ENCODE measurements around the gene TRPM3. TPM values are rescaled to one million over a fixed set of nuclear protein-coding genes. Genes with fewer than 3 reads are reported as not detected.

Gene TRPM3
- total RNA-seq, 4 donors from 2014 or later = 0.27 to 1.2 (median 0.47) TPM; not detected in 1

GRCh38 chr9:70601000-70601951 is 520.1 kb downstream of the TRPM3 start:
- no peaks in the 10 kb centered on the region for H3K36me3 ChIP-seq
- peak overlapping the region in 1 of 2 donors; percentile 29 for H3K4me3 ChIP-seq
- TF ChIP-seq, protein P1, sequence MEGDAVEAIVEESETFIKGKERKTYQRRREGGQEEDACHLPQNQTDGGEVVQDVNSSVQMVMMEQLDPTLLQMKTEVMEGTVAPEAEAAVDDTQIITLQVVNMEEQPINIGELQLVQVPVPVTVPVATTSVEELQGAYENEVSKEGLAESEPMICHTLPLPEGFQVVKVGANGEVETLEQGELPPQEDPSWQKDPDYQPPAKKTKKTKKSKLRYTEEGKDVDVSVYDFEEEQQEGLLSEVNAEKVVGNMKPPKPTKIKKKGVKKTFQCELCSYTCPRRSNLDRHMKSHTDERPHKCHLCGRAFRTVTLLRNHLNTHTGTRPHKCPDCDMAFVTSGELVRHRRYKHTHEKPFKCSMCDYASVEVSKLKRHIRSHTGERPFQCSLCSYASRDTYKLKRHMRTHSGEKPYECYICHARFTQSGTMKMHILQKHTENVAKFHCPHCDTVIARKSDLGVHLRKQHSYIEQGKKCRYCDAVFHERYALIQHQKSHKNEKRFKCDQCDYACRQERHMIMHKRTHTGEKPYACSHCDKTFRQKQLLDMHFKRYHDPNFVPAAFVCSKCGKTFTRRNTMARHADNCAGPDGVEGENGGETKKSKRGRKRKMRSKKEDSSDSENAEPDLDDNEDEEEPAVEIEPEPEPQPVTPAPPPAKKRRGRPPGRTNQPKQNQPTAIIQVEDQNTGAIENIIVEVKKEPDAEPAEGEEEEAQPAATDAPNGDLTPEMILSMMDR (IDR thresholded peaks at IDR 0.05) = peak in 1 of 4 experiments; percentile 9
- no peak for TF ChIP-seq POLR2A (IDR thresholded peaks at IDR 0.05)
- peak; percentile 85 for TF ChIP-seq EP300 (IDR thresholded peaks at IDR 0.05)
- peak; percentile 97 for TF ChIP-seq POLR2AphosphoS5 (IDR thresholded peaks at IDR 0.05)
- peaks cover 12 to 36% (median 18%) of the 10 kb centered on the region in 3 donors for H3K4me1 ChIP-seq
- peak; percentile 87 for ATAC-seq
- no peaks in the 10 kb centered on the region for H3K27me3 ChIP-seq
- peak overlapping the region; percentile 90 to 93 (median 92) for H3K27ac ChIP-seq
- H3K9me3 ChIP-seq = no peaks in the 10 kb centered on the region
- 10 to 17% methylated on average over 10 to 16 of the region's 31 CpGs for WGBS, 2 donors (ENCODE audit: low coverage in 1 of 2)

- Histone ChIP-seq H3K36me3 (no peaks in the 10 kb centered on the region), H3K27me3 (no peaks in the 10 kb centered on the region), H3K4me3 (no peak overlapping the region), H3K4me1 (peaks cover 12 to 36% (median 18%) of the 10 kb centered on the region in 3 donors), H3K27ac (peak overlapping the region; percentile 90 to 93 (median 92)), H3K9me3 (no peaks in the 10 kb centered on the region)
- ATAC-seq = no peak
- WGBS, 2 donors (ENCODE audit: low coverage in 1 of 2) = 0% methylated on average over 1 of the region's 1 CpG
- TF ChIP-seq POLR2AphosphoS5 (IDR thresholded peaks at IDR 0.05) = peak; percentile 33
- no peak for TF ChIP-seq EP300 (IDR thresholded peaks at IDR 0.05)
- TF ChIP-seq POLR2A (IDR thresholded peaks at IDR 0.05) = no peak
- TF ChIP-seq, protein P1 (IDR thresholded peaks at IDR 0.05) = no peak
Observed at GRCh38 chr9:70600506-70600905, 520.9 kb downstream of the TRPM3 start.

DNA sequence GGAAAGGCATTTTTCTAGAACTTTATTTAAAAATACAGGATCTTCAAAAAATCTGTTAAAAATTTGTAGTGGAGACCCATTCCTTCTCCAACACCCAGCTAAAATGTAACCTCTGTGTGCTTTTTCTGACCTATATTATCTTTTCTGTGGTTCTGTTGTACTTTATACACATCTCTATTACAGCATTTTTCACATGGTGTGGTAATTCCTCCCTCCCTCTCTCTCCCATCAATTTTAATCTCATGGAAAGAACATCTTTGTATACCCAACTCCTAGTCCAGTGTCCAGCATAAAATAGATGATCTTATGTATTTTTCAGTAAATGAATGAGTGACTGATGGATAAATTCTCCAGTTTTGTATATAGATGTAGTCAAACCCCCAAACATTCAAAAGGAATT is 523.5 kb downstream of the TRPM3 start:
- H3K36me3 ChIP-seq = no peaks in the 10 kb centered on the region
- peaks cover 12 to 49% (median 24%) of the 10 kb centered on the region in 3 donors for H3K4me1 ChIP-seq
- no peaks in the 10 kb centered on the region for H3K27me3 ChIP-seq
- no peaks in the 10 kb centered on the region for H3K9me3 ChIP-seq
- peak overlapping the region in 2 of 4 donors; percentile 51 to 90 for H3K27ac ChIP-seq
- H3K4me3 ChIP-seq = no peak overlapping the region
- TF ChIP-seq, protein P1 (IDR thresholded peaks at IDR 0.05) = no peak
- TF ChIP-seq POLR2A (IDR thresholded peaks at IDR 0.05) (no peak), POLR2AphosphoS5 (IDR thresholded peaks at IDR 0.05) (no peak), EP300 (IDR thresholded peaks at IDR 0.05) (no peak)
- ATAC-seq = no peak

- H3K4me3 ChIP-seq = no peak overlapping the region
- 65 to 70% methylated on average over 4 of the region's 4 CpGs for WGBS, 2 donors (ENCODE audit: low coverage in 1 of 2)
- ATAC-seq = peak; percentile 63
Observed at GRCh38 chr9:70595211-70595610, 526.2 kb downstream of the TRPM3 start.

More at GRCh38 chr9:70595211-70595610, 526.2 kb downstream of the TRPM3 start:
- H3K27ac ChIP-seq = peak overlapping the region in 3 of 4 donors; percentile 36 to 53 (median 40)
- H3K27me3 ChIP-seq = no peaks in the 10 kb centered on the region
- peaks cover 6 to 38% (median 8%) of the 10 kb centered on the region in 3 donors for H3K4me1 ChIP-seq
- no peaks in the 10 kb centered on the region for H3K36me3 ChIP-seq
- H3K9me3 ChIP-seq = no peaks in the 10 kb centered on the region
- TF ChIP-seq POLR2AphosphoS5 (IDR thresholded peaks at IDR 0.05) (no peak), EP300 (IDR thresholded peaks at IDR 0.05) (no peak), POLR2A (IDR thresholded peaks at IDR 0.05) (no peak)
- TF ChIP-seq, protein P1 (IDR thresholded peaks at IDR 0.05) = no peak
